Measurements from ENCODE around the gene LRRC46.

Gene LRRC46

DNA sequence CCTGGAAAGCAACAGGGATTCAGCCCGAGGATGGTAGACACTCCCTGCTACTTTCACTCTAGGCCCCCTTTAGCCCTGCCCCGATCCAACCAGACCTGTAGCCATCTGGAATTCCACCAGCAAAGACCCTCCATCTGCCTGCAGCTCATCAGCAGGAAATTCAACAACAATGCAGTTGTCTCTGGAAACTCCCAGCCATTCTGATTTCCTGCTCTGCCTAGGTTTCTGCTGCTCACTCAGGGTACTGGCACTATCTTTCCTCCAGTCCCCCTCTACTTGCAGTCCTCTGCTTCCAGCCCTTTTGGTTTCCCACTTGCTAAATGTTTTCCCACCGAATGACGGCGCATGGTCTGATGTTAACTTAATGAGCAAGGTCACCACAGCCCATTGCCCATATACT, 22.1 kb downstream of the LRRC46 start:
- DNase-seq, result no peak

DNA sequence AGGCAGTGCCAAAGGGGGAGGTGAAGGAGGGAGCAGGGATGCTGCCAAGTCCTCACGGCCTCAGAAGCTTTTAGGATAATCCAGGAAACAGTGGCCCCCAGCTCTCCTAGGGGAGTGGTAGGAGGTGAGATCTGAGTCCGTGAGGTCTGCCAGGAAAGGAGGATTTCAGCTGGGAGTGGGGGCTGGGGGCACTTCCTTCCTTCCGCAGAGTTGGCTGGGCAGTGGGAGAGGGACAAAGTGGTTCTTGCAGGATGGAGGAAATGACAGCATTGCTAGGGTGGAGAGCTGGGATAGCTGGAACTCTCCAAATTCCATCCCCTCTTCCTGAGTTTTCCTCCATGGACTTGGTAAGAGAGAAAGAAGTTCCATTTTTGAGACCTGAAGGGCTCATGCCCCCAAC, 24.3 kb downstream of the LRRC46 start:
- no peak for DNase-seq

DNA sequence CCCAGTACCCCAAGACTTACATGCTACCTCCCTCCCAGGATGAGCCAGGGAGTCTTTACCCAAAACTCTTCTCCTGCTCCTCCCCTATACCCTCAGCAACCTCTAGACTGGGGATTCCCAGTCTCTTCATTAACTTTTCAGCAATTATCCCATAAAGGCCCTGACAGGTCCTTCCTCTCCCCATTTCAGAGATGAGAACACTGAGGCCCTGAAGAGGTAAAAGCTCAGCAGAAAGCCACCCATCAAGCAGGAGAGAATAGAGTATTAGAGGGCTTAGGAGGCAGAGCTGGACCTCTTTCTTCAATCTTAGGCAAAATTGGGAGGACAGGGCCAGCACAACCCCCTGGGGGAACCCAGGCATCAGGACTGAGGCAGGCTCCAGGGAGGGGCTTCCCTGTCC, 25.4 kb downstream of the LRRC46 start:
- DNase-seq, result no peak

DNA sequence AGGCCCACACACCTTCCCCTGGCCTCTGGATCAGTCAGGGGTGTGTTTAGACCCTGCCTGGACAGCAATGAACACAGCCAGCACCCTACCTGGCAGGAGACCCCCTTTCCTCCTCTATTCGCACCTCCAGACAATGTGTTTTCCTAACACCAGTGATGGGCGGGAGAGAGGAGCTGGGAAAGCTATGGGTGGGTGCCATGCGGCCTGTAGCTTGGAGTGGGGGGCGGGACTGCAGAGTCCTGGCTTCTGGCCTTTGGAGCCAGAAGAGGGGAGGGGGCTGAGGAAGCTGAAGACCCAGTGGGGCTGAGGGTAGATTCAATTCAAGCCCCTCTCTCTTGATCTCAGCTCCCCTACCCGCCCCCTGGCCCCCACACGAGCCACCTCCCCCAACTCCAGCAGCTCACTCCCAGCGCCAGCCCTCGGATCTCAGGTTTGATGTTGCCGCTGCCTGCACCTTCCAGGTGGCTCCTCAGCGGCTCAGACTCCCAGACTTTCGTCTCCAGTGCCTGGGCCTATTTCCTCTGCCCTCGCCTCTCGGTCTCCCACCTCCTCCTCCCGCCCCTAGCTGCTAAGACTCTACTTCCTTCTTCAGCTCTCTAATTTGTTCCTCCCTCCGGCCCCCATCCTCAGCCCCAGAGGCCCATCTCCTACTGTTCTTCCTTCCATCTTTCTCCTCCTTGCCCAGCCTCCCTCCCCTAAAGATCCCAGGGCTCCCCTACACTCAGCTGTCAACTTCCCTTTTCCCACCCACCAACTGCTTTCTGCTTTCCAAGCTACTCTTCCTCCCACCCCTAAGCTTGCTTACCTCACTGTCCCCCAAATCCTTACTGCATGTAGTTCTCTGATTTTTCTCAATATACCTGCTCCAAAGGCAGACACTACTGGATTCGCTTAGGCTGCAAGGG, 26.3 kb downstream of the LRRC46 start:
- DNase-seq, result no peak

DNA sequence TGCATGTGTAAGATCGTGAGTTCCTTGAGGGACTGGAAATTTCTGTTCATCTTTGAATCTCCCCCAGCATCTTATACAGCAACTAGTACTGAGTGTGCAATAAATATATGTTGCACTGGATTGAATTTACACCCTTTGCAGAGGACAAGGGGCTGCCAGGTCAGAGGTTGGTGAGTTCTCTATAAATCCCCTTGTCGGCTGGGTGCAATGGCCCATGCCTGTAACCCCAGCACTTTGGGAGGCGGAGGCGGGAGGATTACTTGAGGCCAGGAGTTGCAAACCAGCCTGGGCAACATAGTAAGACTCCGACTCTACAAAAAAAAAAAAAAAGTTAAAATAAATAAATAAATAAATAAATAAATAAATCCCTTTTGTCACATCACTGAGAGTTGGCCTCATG, 28.9 kb downstream of the LRRC46 start:
- no peak for DNase-seq

DNA sequence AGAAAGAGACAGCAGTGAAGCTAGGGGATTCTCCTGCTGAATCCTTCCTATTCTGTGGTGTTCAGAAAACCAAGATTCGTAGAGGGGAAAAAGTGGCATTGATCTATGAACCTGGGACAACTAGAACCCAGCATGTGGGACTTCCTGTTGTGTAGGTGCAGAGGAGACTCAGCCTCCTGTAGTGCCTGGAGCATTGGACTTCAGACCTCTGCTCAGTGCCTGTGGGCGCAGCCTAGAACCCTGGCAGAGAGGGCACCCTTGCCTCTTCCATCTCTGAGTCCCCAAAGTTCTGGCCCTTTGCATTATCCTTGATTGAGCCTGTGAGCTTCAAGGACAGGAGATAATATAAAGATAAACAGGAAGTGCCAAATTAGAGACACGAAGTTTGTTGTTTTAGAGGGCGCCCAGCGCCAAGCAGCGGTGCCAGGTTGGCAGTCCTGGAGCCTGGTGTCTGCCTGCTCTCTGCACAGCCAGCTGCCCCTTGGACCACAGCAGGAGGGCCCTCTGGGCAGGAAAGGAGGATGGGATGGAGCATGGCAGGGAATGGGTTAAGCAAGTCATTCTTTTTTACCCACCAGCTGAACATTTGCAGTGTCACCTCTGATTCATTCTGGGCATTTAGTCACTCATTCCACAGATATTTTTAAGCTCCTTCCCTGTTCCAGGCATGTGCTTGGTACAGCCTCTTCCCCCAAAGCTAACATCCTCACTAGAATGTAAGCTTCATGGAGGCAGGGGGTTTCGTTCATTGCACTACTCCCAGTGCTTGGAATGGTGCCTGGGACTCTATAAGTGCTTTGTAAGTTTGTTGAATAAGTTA, 31.4 kb downstream of the LRRC46 start:
- no peak for DNase-seq

DNA sequence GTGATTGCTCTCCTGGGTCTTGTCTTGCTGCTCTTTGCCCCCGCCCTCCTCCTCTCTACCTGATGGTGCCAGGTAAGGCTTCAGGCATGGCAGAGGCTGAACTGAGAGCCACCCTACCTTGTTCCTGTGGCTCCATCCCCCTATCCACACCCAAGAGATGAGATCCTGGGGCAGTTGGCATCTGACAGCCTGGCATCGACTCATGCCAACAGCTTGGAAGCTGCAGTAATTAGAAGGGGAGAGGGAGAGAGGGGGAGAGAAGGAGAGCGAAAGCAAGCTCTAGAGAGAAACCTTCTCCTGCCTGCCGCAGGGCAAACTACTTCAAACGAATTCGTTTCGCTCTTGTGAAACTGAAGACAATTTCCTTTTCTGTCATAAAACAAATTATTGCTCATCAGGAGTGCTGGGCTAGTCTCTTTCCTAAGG, 33.3 kb downstream of the LRRC46 start:
- no peak for DNase-seq

DNA sequence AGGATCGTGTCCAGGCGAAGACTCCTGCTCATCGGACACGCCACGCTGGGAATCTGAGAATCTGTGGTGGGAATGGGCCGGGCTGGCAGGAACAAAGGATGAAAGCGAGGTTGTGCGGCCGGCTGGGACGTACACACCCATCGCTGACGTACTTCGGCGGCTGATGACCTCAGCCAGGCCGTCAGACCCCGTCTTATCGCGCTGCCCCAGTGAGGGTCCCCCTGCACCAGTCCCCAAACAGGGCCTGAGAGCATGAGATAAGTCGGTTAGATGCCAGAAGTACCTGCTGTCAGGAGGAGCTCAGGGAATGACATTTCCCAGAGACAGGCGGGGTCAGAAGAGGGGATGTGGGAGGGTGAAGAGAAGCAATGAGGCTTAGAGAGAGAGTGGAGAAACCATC, 35.5 kb downstream of the LRRC46 start:
- DNase-seq, result no peak

DNA sequence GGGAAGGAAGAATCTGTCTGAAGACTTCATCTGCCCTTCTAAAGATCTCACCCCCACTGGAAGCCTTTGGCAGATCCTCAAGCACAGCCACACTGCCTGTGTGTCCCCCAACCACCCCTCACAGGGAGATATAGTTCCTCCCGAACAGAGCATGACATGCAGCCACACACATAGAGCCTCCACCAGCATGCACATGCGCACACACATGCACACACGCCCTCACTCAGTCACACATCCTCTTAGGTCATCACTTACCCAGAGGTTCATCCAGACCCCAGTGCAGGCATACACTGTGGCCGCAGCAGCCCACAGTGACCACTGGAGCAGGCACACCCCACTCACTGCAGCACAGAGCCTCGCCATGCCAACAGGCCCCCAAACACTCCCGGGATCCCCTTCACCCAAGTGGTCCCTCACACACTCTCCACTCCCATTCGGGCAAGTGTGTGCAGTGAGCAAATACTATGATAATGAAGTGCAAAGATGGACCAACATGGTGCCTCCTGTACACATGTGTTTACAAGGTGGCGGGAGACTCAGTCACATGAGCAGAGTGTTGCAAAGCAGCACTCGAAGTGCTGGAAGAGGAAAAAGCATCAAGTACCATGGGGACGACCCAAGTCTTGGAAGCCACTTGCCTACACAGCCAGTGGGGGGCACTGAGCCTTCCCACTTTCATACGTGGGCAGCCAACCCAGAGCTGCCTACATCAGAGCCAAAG, 36.5 kb downstream of the LRRC46 start:
- DNase-seq, result no peak

DNA sequence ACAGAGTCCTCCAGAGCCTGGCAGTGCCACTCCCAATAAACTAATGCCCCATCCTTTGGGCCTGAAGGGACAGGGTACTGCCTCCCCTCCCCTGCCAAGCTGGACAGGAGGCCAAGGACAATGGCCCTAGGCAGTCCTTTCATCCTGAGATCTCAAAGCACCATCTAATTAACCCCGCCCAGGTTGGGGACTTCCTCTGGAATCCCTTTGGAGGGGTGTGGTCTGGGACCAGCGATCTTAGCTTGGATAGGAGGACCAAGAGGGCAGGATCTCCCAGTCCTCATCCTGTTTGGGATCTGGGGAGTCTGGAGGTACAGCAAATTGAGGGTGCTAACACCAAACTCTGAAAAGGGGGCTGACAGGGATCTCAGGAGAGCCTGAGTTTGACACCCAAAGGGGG, 37.6 kb downstream of the LRRC46 start:
- DNase-seq, result no peak

DNA sequence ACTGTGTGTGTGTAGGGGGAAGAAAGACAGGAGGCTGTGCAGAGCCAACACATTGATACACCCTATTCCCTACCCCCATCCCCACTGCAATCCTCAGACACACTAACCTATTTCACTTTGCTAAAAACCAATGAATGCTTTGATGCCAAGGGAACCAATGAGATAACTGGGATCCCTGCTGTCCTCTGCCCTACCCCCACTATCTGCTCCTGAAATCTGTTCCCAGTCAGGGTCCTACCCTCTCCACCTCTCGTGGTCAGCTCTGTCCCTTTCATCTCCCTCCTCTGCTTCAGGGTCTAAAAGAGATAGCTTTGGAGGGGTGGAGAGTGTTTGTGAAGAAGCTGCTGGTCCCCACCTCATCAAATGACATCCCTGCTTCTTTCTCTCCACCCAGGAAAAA, 38.6 kb downstream of the LRRC46 start:
- no peak for DNase-seq

DNA sequence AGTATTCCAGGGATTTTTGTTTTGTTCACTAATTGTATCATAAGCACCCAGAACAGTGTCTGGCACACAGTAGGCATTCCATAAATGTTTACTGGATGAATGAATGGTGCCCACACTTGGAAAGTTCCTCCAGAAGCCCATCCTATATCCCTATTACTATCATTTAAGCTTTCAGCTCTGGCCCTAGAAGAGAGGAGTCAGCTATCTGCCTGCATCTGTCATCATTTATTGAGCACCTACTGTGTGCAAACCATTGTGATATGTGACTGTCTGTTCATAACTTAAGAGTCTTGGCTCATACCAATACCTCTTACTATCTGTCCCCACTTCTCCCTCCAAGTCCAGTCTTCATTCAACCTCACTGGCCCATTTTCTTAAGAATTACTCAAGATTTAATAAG, 39.6 kb downstream of the LRRC46 start:
- DNase-seq, result no peak

DNA sequence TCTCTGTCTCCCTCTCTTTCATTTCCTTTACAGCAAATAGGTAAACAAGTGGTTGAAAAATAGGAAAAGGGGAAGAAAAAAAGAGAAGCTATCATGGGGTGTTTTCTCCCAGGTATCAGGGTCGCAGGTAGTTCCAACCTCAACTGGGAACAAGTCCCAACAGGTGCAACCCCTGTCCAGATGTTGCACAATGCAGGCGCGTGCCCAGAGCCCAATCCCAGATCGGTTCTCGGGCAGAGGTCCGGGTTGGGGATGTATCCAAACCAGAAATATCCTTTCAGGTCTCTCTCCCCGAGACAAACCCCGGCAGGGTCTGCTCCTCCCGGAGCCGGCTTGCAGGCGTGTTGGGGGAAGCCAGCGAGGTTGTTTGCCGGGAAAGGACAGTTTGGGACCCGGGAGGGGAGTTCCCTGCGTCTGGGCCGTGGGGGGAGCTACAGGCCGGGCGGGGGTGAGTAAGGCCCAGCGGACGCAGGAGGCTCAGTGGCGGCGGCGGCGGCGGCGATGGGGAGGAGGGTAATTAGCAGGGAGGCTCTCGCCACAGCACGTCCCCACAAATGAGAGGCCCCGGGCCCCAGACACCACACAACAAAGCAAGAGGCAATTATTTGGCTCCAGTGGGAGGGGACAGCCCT, 40.7 kb downstream of the LRRC46 start:
- DNase-seq, result no peak

DNA sequence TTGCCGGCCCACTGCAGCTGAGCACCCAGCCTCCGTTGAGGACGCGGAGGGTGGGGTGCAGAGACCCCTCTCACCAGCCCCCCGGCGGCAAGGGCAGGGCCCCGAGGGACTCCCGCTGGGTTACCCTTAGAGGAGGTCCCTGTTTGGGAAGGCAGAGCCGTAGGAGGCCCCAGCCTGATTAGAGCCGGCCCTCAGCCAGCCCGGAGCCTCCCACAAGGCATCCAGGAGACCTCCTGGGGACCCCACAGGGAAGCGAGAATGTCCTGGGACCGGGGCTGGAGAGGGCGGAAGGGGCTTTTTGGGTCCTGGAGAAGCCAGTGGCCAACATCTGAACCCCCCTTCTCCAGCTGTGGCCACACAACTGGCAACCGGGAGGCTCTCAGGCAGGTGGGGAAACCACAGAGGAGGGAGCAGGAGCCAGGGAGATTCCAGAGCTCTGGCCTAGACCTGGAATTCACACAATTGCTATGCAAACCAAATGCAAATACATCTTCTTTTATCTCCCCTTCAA, 41.2 kb downstream of the LRRC46 start:
- no peak for DNase-seq

DNA sequence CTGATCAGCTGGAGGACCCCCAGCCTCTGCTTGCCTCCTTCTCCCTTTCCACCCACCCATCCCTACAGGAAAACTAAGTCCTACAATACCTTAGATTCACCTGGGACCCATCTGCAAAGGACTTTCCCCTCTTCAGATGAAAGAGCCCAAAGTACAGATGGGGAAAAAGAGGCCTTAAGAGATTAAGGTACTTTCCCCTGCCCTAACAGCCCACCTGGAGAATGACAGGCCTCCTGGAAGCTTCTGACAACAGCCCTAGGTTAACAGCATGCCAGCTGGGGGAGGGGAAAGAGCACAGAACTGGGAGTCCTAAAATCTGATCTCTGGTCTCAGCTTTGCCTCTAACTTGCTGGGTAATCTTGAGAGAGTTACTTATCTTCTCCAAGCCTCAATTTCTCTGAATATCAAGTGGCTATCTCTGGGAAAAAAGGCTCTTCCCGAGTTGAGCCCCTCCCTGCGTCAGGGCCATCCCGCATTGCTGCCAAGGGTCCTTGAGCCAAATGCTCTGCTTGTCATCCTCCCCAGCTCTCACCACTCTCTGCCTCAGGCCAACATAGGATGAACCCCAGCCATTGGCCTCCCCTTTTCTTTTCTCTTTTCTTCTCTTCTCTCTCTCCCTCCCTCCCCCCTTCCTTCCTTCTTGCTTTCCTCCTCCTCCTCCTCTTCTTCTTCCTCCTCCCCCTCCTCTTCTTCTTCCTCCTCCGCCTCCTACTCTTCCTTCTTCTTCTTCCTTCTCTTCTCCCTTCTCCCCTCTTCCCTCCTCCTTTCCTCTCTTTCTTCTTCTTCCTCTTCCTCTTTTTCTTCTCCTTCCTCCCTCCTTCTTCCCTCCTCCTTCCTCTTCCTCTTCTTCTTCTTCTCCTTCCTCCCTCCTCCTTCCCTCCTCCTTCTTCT, 42.0 kb downstream of the LRRC46 start:
- DNase-seq, result no peak

DNA sequence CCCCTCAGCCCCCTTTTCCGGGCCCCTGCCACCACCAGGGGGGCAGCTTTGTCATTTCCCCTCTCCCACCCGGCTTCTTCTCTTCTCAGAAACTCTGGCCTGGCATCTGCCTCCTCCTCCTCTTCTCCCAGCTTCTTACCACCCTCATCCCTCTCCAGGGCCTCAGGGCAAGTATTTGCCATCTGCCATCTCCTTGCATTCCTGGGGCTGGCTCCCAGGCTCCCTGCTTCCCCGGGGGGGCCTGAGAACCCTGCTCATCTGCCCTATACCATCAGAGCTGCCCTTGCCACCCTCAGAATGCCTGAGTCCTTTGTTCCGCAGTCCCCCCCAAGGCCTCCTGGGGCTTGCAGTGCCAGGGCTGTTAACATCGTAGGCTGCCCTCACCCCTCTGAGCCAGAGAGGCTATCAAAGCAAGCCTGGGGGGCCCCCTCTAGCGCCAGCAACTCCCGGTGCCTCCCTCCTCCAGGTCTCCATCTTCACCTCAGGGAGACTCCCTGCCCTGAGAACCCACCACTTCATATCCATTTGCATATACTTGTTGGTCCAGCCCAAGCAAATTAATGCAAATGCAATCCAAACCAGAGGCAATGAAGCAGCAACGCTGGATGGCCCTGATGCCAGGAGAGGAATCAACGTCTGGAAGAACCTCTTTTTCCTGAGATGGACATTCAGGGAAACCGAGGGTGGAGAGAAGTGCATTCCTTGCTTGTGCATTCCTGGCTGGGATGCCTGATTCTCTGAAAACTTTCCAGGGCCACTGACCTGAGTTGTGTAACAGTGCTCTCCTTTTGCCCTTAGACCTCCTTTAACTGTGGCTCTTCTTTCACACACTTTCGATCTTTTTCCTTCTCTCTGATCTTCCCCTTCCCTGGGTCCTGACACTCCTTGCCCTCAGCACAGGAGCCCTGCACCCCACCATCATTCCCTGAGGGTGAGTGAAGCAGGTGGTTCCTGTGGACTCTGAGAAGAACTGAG, 43.8 kb downstream of the LRRC46 start:
- no peak for DNase-seq

DNA sequence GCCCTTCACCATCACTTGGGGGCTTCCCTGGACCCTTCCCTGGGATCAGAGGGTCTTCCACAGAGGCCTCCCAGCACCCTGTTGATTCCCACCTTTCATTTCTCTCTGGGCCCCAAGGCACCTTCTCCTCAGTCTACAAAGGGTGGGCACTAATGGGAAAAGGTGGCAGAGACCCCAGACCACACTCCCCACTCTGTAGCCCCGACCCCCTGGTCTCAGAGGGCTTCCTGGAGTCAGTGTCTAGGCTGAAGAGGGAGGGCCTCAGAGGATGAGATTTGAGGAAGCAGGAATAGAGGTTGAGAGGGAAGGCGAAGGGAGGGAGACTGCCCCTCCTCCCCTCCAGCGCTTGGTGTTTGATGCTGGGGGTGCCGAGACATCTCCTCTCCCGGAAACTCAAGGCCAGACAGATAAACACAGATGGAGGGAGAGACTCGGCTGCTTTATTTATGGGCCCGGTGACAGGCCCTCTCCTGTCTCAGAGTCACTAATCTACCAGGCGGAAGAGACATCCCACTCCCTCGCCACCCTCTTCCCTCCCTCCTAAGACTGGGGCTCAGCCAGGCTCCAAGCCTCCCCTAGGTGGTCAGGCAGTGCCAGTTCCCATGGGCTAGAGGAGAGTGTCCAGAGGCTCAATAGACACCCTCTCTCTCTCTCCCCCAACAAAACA, 46.0 kb downstream of the LRRC46 start:
- DNase-seq, result no peak

DNA sequence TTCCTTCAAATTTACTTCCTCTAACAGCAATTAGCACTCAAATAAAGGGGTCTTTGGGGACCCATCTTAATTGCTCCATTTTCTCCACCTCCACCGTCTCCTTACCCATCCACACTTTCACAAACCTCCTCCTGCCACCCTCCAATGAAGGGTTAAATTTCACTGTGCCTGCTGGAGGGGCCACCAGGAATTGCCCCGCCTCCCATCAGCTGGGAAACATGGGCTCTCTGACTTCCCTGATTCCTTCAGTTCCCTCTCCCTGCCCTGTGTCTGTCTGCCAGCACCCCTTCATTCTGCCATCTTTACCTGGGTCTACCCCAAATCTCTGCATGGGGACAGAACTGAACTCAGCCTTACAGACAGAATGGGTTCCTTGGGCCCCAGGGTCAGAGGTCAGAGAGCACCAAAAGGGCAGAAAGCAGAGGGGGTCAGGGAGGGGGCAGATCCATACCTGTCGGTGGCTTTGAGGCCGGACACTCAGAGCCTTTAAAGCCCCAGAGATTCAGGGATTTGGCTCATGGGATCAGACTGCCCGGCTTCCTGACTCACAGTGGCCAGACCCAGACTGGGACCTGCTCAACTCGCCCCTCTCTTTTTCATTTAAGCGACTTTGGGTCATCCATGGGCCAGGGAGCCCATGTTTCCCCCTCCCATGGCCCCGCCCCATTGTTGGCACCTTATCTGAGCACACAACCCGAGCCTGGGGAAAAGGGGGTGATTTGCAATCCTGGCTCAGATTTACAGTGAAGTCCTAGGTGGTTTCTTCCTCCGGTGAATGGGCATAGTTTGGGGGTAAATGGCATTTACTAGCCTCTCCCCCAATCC, 46.9 kb downstream of the LRRC46 start:
- DNase-seq, result no peak

DNA sequence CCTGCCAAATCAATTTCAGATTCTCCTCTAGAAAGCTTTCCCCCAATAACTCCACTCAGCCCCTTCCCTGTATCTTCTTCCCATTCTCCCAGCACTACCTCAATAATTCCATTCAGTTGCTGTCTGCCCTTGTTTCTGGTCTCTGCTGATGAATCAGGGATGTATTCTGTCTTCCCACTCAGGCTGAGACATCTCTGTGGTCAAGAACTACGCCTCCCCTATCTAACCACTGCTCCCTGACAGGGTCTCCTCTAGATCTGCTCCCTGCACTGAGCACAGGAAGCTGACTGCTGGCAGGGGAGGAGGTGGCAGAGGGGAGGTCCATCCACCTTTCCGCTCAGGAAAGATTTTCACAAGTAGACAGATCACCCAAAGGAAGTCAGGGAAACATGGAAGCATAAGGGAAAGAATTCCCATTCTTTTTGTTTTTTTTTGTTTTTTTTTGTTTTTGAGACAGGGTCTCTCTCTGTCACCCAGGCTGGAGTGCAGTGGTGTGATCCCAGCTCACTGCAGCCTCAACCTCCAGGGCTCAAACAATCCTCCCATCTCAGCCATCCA, 47.6 kb downstream of the LRRC46 start:
- DNase-seq, result no peak

Data from cortex of kidney (tissue), 1 donor.